NCI-H345 treated with DMSO at 0.1 percent for 48 hours (cell line): ENCODE results near the gene BCAN.
A peak's percentile ranks its signal among the peaks of the same experiment; 100 is the strongest.
"Not testable (repeated sequence)": the region's sequence is repeated elsewhere in the genome, so short reads cannot be mapped to it uniquely, and the experiment has no call there.

Experiments
- DNase-seq: peaks from one replicate; lab custom pipeline; 2025; ENCODE audit not compliant: unreplicated experiment; lab: John Stamatoyannopoulos, UW

Gene BCAN

GRCh38 chr1:156615946-156616345 is 26.0 kb upstream of the BCAN start:
- DNase-seq = no peak

GRCh38 chr1:156616463-156616862 is 25.5 kb upstream of the BCAN start:
- DNase-seq = peak; percentile 35

- no peak for DNase-seq
Observed at GRCh38 chr1:156618853-156619581, 22.9 kb upstream of the BCAN start, which contains the start of gene HAPLN2. Gene HAPLN2 (plus strand): TSS chr1:156619415. CDS start chr1:156623491, 4,076 bp downstream.

- DNase-seq = no peak
Observed at GRCh38 chr1:156619582-156619955, 22.3 kb upstream of the BCAN start.

GRCh38 chr1:156622581-156623297 is 19.2 kb upstream of the BCAN start:
- no peak for DNase-seq

GRCh38 chr1:156623946-156624813 is 17.7 kb upstream of the BCAN start:
- no peak for DNase-seq

- no peak for DNase-seq
Observed at GRCh38 chr1:156624814-156625435, 17.0 kb upstream of the BCAN start.

- DNase-seq = peak; percentile 42
Observed at GRCh38 chr1:156625436-156626078, 16.4 kb upstream of the BCAN start.

- DNase-seq = no peak
Observed at GRCh38 chr1:156626079-156626438, 15.9 kb upstream of the BCAN start.

GRCh38 chr1:156627313-156627880 is 14.5 kb upstream of the BCAN start:
- no peak for DNase-seq

GRCh38 chr1:156629823-156630449 is 12.0 kb upstream of the BCAN start:
- no peak for DNase-seq

GRCh38 chr1:156631152-156631551 is 10.8 kb upstream of the BCAN start:
- DNase-seq = not testable (repeated sequence)

GRCh38 chr1:156632355-156632754 is 9.6 kb upstream of the BCAN start:
- DNase-seq = no peak

GRCh38 chr1:156638189-156638985 is 3.5 kb upstream of the BCAN start:
- DNase-seq = no peak

- no peak for DNase-seq
Observed at GRCh38 chr1:156639601-156640101, 2.3 kb upstream of the BCAN start.

- DNase-seq = no peak
Observed at GRCh38 chr1:156640842-156641706, 843 bp upstream of the BCAN start.

GRCh38 chr1:156642265-156643048 is 540 bp downstream of the BCAN start:
- no peak for DNase-seq
